NB4 (cell line): ENCODE measurements around the gene TENM4.

Source experiments
- POLR2A ChIP-seq: IDR thresholded peaks from 2 replicates; pipeline ENCODE4 v1.6.1; 2011; ENCODE audit warnings: mild to moderate bottlenecking; ENCODE audit not compliant: insufficient read length; ENCODE audit errors: extremely low read depth
- TF ChIP-seq, protein P1 (sequence below): IDR thresholded peaks from one replicate; pipeline ENCODE4 v1.5.1; 2012; ENCODE audit warnings: low read depth, low read length

DNA sequence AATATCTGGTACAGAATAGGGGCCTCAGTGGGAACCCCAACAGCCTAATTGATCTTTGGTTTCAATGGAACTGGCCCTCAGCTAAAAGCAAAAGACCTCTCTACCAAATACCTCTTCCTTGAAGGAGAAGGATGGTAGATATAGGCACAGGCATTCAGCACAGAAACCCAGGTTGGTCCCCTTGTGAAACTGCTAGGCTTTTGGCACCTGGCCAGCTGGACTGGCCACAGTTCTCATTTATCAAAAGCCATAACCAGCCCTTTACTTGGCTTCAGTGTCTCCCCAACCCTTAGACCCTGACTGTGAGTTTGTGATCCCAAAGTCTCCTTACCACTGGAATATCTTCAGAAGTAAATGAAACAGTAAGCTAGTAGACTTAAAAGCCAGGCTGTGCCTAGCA lies 152.9 kb downstream of the TENM4 start:
- TF ChIP-seq, protein P1, sequence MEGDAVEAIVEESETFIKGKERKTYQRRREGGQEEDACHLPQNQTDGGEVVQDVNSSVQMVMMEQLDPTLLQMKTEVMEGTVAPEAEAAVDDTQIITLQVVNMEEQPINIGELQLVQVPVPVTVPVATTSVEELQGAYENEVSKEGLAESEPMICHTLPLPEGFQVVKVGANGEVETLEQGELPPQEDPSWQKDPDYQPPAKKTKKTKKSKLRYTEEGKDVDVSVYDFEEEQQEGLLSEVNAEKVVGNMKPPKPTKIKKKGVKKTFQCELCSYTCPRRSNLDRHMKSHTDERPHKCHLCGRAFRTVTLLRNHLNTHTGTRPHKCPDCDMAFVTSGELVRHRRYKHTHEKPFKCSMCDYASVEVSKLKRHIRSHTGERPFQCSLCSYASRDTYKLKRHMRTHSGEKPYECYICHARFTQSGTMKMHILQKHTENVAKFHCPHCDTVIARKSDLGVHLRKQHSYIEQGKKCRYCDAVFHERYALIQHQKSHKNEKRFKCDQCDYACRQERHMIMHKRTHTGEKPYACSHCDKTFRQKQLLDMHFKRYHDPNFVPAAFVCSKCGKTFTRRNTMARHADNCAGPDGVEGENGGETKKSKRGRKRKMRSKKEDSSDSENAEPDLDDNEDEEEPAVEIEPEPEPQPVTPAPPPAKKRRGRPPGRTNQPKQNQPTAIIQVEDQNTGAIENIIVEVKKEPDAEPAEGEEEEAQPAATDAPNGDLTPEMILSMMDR: no peak
- TF ChIP-seq POLR2A: no peak
